ENCODE data around the gene C16orf54. TPM values are rescaled to one million over a fixed set of nuclear protein-coding genes. Genes with fewer than 3 reads are reported as not detected.

Gene C16orf54
- total and polyA plus RNA-seq, 9 of the 15 experiments (the other 6 are each of a cell fraction or from before 2014, with no cell fraction given): 0.09 TPM; not detected in 8

- TF ChIP-seq STAT5B (CRISPR knock-in tag; IDR thresholded peaks at IDR 0.05): no peak
- TF ChIP-seq ZEB2 (IDR thresholded peaks at IDR 0.05): no peak
- no peak for TF ChIP-seq HOXB6 (CRISPR knock-in tag; IDR thresholded peaks at IDR 0.05; ENCODE audit: borderline replicate concordance)
- no peak for TF ChIP-seq CHD2 (IDR thresholded peaks at IDR 0.05; ENCODE audit: low read depth, low read length)
- no peak for TF ChIP-seq MECOM (CRISPR knock-in tag; IDR thresholded peaks at IDR 0.05)
- TF ChIP-seq CCNT2 (IDR thresholded peaks at IDR 0.05; ENCODE audit: borderline replicate concordance, extremely low read depth, insufficient read length, low read depth, low read length): no peak
- TF ChIP-seq CXXC5 (CRISPR knock-in tag; IDR thresholded peaks at IDR 0.05): no peak
- no peak for TF ChIP-seq CEBPG (CRISPR knock-in tag; IDR thresholded peaks at IDR 0.05)
- no peak for TF ChIP-seq CEBPG (tag; conservative IDR thresholded peaks at IDR 0.05 in 1 of 2, IDR thresholded peaks at IDR 0.05 in 1 of 2)
- TF ChIP-seq CC2D1A (IDR thresholded peaks at IDR 0.05): no peak
- no peak for TF ChIP-seq MAFF (IDR thresholded peaks at IDR 0.05; ENCODE audit: low read length)
- TF ChIP-seq E2F8 (IDR thresholded peaks at IDR 0.05; ENCODE audit: low read depth, partially characterized antibody): no peak
Measured at GRCh38 chr16:29719063-29719462, 26.7 kb downstream of the C16orf54 start (continued).
